Skeletal muscle satellite cell (primary cell): Measurements from ENCODE around the gene UBALD1.
"Not testable (repeated sequence)": the region's sequence is repeated elsewhere in the genome, so short reads cannot be mapped to it uniquely, and the experiment has no call there.

ENCODE experiments used
- H3K27me3 ChIP-seq: 2 replicates; pipeline ENCODE4 v1.7.0; 2013; ENCODE audit warnings: low read length; ENCODE audit not compliant: control insufficient read depth, insufficient read depth
- H3K36me3 ChIP-seq: 2 replicates; pipeline ENCODE4 v1.7.0; 2013; ENCODE audit warnings: mild to moderate bottlenecking, control low read depth, low read length; ENCODE audit not compliant: insufficient read depth
- H3K4me1 ChIP-seq: 2 replicates; pipeline ENCODE4 v1.7.0; 2013; ENCODE audit warnings: low read length; ENCODE audit not compliant: control insufficient read depth, insufficient read depth
- H3K4me2 ChIP-seq: 2 replicates; pipeline ENCODE4 v1.7.0; 2013; ENCODE audit warnings: mild to moderate bottlenecking, low read length
- H3K4me3 ChIP-seq: 2 replicates; pipeline ENCODE4 v1.7.0; 2013; ENCODE audit warnings: low read length
- H3K9ac ChIP-seq: 2 replicates; pipeline ENCODE4 v1.7.0; 2013; ENCODE audit warnings: mild to moderate bottlenecking, low read depth, low read length, moderate library complexity
- H3K9me3 ChIP-seq: replicated peaks from 2 replicates; pipeline ENCODE4 v1.7.0; 2013; ENCODE audit warnings: mild to moderate bottlenecking, control low read depth, low read length

Gene UBALD1

DNA sequence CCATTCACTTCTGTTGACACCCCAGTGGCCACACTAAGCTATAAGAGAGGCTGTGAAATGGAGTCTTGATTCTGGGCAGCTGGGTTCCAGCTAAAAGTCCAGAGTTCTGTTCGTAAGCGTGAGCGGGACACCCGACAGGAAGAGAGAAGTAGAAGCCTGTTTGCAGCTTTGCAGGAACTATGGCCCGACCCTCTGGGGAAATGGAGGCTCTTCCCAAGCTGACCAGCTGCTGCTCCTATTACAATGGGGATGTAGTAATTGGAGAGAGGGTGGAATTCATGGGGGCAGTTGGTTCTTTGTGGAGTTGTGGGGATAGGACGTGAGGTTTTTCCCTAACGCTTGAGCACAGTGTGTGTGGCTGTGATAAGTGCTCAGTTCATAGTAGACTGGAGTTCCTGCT lies 28.4 kb downstream of the UBALD1 start:
- Histone ChIP-seq H3K4me1 (no peaks in the 10 kb centered on the region), H3K9me3 (peaks cover 9% of the 10 kb centered on the region), H3K4me2 (no peak overlapping the region), H3K9ac (no peak overlapping the region), H3K36me3 (no peaks in the 10 kb centered on the region), H3K4me3 (no peak overlapping the region), H3K27me3 (peaks cover 17% of the 10 kb centered on the region)

DNA sequence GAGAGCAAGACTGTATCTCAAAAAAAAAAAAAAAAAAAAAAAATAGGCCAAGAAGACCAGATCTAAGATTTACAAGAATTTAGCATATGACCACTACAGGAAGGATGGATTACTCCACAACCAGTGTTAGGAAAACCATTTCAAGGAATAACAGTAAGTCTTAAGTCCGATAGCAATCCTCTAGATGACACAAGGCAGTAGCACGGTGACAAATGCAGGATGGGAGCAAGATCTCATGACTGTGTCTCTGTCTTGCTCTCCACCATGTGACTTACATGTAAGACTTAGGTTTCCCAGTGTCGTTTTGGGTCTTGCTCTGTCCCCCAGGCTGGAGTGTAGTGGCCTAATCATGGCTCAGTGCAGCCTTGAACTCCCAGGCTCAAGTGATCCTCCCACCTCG lies 30.8 kb downstream of the UBALD1 start:
- H3K27me3 ChIP-seq = peaks cover 17% of the 10 kb centered on the region
- H3K4me1 ChIP-seq = peaks cover 4% of the 10 kb centered on the region
- no peaks in the 10 kb centered on the region for H3K36me3 ChIP-seq
- no peak overlapping the region for H3K4me2 ChIP-seq
- no peak overlapping the region for H3K4me3 ChIP-seq
- no peak overlapping the region for H3K9ac ChIP-seq
- peaks cover 9% of the 10 kb centered on the region for H3K9me3 ChIP-seq

DNA sequence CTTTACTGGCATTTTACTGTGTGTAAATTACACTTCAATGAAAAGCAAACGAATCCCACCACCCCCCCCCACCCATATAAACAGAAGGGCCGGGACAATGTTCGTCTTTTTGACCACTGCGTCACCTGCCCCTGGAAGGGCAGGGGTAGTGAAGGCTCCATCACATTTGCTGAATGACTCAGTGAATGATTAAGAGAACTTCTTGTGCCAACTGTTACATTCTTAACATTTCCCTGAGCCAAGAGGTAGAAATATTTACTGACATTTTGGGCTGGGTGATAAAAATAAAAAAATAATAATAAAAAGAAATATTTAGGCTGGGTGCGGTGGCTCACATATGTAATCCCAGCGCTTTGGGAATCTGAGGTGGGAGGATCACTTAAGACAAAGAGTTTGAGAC lies 34.4 kb downstream of the UBALD1 start:
- Histone ChIP-seq H3K4me2 (peak overlapping the region; percentile 44), H3K4me1 (peaks cover 4% of the 10 kb centered on the region), H3K27me3 (no peaks in the 10 kb centered on the region), H3K4me3 (no peak overlapping the region), H3K36me3 (no peaks in the 10 kb centered on the region), H3K9ac (no peak overlapping the region), H3K9me3 (no peaks in the 10 kb centered on the region)

DNA sequence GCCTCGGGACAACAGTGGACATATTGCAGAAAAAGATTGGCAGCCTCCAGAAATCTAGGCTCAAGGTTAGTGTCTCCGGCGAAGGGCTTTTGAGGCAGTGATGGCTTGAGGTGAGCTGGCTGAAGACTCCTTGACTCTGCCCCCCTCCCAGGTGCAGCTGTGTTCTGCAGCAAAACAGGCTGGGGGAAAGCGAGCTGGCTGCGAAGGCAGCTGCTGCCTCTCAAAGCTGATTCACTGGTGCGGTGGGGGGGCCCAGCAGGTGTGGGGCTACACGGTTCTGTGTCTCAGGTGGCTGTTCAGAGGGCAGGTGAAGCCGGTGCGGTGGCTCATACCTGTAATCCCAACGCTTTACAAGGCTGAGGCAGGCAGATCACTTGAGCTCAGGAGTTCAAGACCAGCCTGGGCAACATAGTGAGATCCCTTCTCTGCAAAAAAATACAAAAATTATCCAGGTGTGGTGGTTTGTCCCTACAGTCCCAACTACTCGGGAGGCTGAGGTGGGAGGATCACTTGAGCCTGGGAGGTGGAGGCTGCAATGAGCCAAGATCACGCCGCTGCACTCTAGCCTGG lies 35.6 kb downstream of the UBALD1 start:
- Histone ChIP-seq H3K4me2 (no peak overlapping the region), H3K9me3 (no peaks in the 10 kb centered on the region), H3K9ac (no peak overlapping the region), H3K27me3 (no peaks in the 10 kb centered on the region), H3K4me1 (peaks cover 4% of the 10 kb centered on the region), H3K4me3 (no peak overlapping the region), H3K36me3 (no peaks in the 10 kb centered on the region)

DNA sequence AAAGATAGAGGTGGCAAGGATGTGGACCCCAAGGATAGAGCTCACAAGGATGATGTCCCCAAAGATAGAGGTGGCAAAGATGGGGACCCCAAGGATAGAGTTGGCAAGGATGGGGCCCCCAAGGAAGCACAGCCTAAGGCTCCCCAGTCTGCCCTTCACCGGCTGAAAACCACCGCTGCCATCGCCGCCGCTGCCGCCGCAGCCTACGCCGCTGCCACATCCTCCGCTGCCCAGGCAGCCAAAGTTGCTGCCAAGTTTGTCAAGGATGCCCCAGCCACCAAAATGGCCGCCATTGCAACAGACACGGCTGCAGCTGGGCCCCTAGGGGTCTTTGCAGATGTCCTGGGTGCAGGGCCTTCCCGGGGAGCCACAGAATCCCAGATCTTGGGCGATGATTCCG lies 38.7 kb downstream of the UBALD1 start:
- no peaks in the 10 kb centered on the region for H3K36me3 ChIP-seq

DNA sequence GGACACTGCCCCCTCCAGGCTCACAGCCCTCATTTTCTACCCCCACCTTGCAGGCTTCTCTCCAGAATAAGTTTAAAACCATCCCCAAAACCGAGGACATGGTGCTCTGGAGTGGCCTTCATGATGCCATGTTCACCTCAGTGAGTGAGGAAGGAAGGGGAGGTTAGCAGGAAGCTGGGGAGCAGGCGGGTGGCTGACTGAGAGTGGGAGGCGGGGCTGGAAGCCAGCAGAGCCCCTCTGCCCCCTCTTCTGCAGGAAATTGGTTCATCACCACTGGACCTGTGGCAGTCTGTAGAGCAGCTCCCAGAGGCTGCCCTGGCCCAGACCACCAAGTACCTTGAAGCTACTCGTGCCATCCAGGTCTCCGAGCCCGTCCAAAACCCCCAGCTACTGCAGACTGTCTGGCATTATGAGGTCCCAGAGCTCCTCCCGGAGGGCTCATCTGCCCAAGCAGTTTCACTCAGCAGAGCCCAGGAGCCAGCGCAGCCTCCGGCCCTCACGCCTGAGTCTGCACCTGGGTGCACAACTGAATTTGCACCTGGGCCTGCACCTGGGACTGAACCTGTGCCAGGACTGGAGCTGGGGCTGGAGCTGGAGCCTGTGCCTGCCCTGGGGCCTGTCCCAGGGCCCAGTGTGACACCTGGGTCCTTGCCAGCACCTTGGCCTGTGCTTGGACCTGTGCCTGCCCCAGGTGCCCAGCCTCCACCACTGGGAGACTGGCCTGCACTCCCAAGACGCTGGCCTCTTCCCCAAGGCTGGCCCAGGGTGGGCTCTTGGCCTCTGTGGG lies 39.6 kb downstream of the UBALD1 start:
- Histone ChIP-seq H3K4me1 (no peaks in the 10 kb centered on the region), H3K4me3 (no peak overlapping the region), H3K4me2 (no peak overlapping the region), H3K27me3 (no peaks in the 10 kb centered on the region), H3K36me3 (no peaks in the 10 kb centered on the region), H3K9me3 (no peaks in the 10 kb centered on the region), H3K9ac (no peak overlapping the region)

More for the DNA sequence above, 38.7 kb downstream of the UBALD1 start:
- H3K9ac ChIP-seq = no peak overlapping the region
- no peaks in the 10 kb centered on the region for H3K27me3 ChIP-seq
- no peaks in the 10 kb centered on the region for H3K9me3 ChIP-seq
- no peak overlapping the region for H3K4me2 ChIP-seq
- H3K4me3 ChIP-seq = no peak overlapping the region
- H3K4me1 ChIP-seq = peaks cover 4% of the 10 kb centered on the region

DNA sequence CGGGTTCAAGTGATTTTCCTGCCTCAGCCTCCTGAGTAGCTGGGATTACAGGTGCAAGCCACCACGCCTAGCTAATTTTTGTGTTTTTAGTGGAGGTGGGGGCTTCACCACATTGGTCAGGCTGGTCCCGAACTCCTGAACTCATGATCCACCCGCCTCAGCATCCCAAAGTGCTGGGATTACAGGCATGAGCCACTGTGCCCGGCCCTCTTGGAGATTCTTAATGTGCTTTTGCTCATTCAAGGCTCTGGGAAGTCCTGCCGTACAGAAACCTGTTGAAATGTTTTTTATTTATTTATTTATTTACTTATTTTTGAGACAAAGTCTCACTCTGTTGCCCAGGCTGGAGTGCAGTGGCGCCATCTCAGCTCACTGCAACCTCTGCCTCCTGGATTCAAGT lies 40.8 kb downstream of the UBALD1 start:
- H3K9ac ChIP-seq, H3K27me3 ChIP-seq, H3K4me2 ChIP-seq, H3K9me3 ChIP-seq, H3K4me1 ChIP-seq, H3K36me3 ChIP-seq, H3K4me3 ChIP-seq: not testable (repeated sequence)

DNA sequence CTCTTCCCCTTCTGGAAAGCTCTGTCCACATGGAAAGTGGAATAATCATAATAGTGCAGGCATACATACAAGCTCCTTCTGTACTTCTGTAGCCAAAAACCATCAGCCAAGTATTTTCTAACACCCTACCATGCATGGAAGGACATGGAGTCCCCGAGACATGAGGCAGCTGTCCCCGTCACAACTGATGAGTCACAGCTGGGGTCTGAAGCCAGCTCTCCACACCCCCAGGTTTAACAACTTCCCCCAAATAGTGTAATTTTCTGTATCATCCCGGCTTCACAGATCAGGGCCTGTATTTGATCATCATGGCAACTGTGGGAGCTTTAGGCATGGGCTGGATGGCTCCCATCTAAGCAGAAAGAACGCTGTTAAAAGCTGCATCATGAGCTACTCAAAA lies 42.0 kb downstream of the UBALD1 start:
- H3K9me3 ChIP-seq = no peaks in the 10 kb centered on the region
- no peaks in the 10 kb centered on the region for H3K36me3 ChIP-seq
- H3K4me1 ChIP-seq = no peaks in the 10 kb centered on the region
- H3K27me3 ChIP-seq = peaks cover 3% of the 10 kb centered on the region
- H3K4me2 ChIP-seq = no peak overlapping the region
- H3K9ac ChIP-seq = no peak overlapping the region
- H3K4me3 ChIP-seq = no peak overlapping the region

DNA sequence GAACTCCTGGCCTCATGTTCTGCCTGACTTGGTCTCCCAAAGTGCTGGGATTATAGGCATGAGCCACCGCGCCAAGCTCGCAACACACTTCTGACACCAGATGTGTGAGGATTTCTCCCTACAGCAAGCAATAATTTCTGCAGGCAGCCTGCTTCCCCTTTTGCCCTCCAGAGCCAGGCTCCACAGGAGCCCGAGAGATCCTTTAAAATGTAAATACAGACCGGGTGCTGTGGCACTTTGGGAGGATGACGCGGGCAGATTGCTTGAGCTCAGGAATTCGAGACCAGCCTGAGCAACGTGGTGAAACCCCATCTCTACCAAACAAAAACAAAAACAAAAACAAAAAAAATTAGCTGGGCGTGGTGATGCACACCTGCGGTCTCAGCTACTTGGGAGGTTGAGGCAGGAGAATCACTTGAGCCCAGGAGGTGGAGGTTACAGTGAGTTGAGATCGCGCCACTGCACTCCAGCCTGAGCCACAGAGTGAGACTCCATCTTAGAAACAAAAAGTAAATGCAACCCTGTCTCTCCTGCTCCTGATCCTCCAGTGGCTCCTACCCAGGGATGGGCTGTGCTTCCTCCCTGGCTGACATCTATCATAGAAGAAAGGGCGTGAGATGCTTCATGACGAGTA lies 43.9 kb downstream of the UBALD1 start:
- Histone ChIP-seq H3K9me3 (no peaks in the 10 kb centered on the region), H3K27me3 (peaks cover 11% of the 10 kb centered on the region), H3K4me1 (no peaks in the 10 kb centered on the region), H3K9ac (no peak overlapping the region), H3K36me3 (no peaks in the 10 kb centered on the region), H3K4me3 (no peak overlapping the region), H3K4me2 (no peak overlapping the region)

DNA sequence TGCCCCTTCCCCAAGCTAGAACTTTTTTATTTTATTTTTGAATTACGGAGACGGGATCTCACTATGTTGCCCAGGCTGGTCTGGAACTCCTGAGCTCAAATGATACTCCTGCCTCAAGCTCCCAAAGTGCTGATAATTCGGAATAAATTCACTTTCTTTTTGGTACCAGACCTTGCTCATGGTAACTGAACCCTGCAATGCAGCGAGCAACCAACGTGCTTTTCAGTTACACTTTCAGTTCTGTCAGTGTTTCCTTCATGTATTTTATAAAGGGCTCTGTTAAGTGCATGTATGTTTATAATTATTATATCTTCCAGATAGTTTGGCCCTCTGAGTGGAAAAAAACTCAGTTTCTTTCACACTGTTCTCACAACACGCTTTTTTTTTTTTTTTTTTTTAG lies 44.6 kb downstream of the UBALD1 start:
- Histone ChIP-seq H3K4me1 (no peaks in the 10 kb centered on the region), H3K4me3 (no peak overlapping the region), H3K9ac (no peak overlapping the region), H3K36me3 (no peaks in the 10 kb centered on the region), H3K9me3 (no peaks in the 10 kb centered on the region), H3K4me2 (no peak overlapping the region), H3K27me3 (peaks cover 17% of the 10 kb centered on the region)

DNA sequence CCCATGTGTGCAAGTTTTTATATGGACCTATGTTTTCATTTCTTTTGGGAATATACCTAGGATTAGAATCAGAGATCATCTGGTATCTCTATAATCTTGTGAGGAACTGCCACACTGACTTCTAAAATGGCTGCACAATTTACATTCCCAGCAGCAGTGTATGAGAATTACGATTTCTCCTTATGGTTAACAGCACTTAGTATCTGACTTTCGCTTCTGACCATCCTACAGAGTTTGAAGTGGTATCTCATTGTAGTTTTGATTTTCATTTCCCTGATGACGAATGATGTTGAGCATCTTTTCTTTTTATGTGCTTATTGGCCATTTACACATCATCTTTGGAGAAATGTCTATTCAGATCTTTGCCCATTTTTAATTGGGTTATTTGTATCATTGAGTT lies 48.5 kb downstream of the UBALD1 start:
- peaks cover 39% of the 10 kb centered on the region for H3K27me3 ChIP-seq
- H3K4me2 ChIP-seq = no peak overlapping the region
- no peak overlapping the region for H3K9ac ChIP-seq
- no peaks in the 10 kb centered on the region for H3K36me3 ChIP-seq
- no peaks in the 10 kb centered on the region for H3K9me3 ChIP-seq
- no peaks in the 10 kb centered on the region for H3K4me1 ChIP-seq
- H3K4me3 ChIP-seq = no peak overlapping the region
